Bone marrow (tissue), 2 donors: Measurements from ENCODE around the gene GATAD2A.
A peak's percentile ranks its signal among the peaks of the same experiment; 100 is the strongest.
"Not testable (repeated sequence)": the region's sequence is repeated elsewhere in the genome, so short reads cannot be mapped to it uniquely, and the experiment has no call there.

ENCODE experiments used
- DNase-seq, 2 donors: peaks; one replicate each; lab custom pipeline; 2025; lab: John Stamatoyannopoulos, UW

The GATAD2A gene

DNA sequence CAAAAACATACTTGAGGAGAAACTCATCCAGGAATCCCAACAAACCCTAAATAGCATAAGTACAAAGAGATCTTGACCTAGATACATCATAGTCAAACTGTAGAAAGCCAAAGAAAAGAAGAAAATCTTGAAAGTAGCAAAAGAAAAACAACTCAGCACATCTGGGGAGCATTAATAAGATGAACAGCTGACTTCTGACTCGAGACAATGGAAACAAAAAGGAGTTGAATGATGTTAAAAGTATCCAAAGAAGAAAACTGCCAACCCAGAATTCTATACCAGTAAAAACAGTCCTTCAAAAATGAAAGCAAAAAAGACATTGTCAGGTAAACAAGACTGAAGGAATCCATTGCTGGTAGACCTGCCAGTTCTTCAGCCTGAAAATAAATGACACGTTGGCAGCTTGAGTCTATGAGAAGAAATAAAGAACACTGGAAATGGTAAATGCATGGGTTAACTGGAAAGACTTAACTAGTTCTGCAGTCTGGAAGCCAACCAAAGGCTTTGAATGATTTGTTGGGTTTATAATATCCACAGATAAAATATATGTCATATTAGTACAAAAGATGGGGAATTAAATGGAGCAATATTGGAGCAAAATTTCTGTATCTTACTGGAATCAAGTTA lies 63.1 kb downstream of the GATAD2A start:
- DNase-seq = no peak

GRCh38 chr19:19470579-19470978 lies 65.1 kb downstream of the GATAD2A start:
- no peak for DNase-seq

- DNase-seq = no peak
Observed at GRCh38 chr19:19471682-19472081, 66.2 kb downstream of the GATAD2A start.

DNA sequence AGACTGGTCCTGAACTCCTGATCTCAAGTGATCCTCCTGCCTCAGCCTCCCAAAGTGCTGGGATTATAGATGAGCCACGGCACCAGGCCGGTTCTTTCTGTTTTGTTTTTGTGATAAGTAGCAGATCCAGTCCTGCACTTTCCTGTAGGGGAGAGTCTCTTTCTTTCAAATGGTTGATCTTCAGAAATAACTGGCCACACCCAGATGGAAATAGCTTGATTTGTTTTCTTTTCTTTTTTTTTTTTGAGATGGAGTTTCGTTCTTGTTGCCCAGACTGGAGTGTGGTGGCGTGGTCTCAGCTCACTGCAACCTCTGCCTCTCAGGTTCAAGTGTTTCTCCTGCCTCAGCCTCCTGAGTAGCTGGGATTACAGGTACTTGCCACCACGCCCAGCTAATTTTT lies 66.6 kb downstream of the GATAD2A start:
- not testable (repeated sequence) for DNase-seq

- DNase-seq = no peak
Observed at GRCh38 chr19:19475015-19475765, 69.7 kb downstream of the GATAD2A start.

DNA sequence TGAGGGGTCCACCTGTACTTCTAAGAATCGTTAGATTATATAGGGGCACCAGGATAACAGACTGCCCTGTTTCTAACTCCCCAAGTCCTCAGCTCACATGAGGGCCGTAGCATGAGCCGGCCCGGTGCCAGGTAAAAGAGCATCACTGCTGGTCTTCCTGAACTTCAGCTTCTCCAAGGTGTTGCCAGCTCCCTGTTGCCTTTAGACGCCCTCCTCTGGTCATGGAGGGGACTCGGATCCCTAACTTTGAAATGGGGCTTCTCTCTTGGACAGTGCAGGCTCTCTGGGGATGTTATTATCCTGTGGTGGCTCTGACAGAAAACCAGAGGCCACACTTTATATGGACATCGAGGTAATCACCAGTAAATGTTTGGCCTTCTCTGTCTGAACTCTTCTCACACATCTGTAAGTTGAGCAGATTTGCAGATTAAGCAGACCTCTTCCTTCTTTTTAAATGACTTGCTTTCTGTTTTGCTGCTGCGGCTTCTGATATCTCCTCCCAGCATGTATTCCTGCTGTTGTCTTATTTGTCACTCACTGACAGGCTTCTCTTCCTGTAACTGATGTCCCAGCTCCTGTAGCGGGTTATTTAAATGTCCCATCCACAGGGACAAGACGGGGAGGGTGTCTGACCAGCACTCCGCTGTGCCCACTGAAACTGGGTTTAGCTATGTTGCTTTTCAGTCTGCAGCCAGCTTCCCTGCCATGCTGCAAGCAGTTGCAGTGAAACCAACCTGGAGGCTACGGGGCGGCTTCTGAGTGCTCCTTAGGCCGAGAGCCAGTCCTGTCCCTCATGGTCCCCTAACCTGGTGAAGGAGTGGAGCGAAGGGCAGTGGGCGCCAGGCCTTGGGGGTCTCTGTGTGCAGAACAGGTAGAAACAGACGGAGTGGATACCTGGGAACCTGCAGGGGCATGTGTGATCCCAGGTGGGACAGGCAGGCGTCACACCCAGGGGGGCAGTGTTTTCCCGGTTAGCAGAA lies 70.7 kb downstream of the GATAD2A start:
- DNase-seq = peak in 1 of 2 donors; percentile 55

GRCh38 chr19:19477705-19478383 lies 72.4 kb downstream of the GATAD2A start:
- DNase-seq = no peak

- DNase-seq = no peak
Observed at GRCh38 chr19:19480688-19481087, 75.2 kb downstream of the GATAD2A start.

DNA sequence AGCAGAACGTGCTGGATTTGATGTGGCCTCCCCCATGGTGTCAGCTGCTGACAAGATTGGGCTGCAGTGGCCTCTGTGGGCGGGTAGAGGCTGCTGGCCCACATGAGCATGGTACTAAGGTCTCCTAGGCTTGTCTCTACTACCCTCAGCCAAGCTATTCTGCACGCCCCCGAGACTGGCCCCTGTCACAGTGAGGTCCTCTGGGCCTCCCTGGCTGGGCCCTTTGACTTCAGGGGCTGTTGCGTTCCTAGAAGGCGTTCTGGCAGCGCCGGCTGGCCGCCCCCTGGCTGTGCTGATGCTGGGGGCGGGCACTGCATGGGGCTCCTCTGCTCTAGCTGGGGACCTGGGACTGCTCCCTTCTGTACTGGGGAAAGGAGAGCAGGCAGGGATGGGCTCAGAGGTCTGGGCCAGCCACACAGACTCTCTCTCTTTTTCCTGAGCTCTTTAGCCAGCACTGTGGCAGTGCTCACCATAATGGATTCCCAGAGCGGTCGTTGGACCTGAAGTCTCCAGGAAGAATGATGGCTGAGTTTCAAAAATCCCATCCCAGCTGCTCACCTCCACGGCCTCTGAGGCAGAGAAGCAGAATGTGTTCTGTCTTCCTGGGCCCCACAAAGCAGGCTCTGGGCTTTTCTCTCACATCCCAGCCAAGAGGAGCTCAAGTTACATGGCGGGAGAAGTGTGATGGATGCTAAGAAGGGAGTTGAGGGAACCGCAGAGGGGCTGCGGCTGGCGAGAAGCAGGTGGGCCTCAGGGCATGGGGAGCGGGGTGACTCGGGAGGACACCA lies 77.5 kb downstream of the GATAD2A start:
- no peak for DNase-seq

- no peak for DNase-seq
Observed at GRCh38 chr19:19485161-19485997, 79.9 kb downstream of the GATAD2A start.

DNA sequence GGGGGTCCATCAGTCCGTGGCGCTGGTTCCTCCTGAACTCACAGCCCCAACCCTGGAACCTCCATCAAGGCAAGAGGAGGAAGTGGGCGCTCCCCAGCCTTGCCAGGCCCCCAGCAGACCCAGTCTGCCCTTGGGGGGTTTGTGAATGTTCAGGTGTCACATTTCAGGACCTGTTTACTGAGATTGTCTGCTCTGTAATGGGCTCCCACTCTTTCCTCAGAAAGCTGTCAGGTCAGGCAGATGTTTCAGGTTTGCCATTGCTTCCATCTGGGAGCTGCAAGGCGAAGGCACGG lies 80.5 kb downstream of the GATAD2A start:
- no peak for DNase-seq

DNA sequence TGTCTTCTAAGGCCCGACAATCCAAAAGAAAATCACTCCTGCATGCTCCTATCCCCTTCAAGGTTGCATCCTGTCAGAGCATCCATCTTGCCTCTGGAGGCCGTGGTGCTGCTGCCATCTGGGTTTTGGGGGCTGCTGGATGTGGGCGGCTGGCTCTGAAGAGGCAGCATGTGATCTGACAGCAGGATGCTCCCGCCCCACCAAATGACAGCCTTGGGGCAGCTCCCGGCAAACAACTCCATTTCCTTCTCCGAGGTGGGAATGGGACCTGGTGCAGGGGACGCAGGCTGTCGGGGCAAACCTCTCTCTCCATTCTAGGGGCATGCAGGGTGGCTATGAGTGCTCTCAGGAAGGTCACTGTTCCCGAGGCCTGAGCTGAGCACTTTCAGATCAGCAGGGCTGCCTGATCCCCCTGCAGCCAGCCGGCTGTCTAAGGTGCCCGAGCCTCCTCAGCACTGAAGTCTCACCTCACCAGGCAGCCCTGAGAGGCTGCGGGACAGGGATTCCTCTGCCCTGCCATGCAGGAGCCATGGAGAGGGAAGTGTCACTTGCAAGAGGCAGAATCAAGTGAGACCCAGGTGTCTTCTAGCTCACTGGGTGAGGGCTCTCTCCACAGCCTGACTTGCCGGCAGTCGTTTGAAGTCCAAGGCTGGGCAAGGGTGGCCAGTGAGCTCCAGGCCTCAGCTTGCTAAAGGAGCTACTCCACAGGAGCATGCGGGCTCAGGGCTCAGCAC lies 81.0 kb downstream of the GATAD2A start:
- no peak for DNase-seq

DNA sequence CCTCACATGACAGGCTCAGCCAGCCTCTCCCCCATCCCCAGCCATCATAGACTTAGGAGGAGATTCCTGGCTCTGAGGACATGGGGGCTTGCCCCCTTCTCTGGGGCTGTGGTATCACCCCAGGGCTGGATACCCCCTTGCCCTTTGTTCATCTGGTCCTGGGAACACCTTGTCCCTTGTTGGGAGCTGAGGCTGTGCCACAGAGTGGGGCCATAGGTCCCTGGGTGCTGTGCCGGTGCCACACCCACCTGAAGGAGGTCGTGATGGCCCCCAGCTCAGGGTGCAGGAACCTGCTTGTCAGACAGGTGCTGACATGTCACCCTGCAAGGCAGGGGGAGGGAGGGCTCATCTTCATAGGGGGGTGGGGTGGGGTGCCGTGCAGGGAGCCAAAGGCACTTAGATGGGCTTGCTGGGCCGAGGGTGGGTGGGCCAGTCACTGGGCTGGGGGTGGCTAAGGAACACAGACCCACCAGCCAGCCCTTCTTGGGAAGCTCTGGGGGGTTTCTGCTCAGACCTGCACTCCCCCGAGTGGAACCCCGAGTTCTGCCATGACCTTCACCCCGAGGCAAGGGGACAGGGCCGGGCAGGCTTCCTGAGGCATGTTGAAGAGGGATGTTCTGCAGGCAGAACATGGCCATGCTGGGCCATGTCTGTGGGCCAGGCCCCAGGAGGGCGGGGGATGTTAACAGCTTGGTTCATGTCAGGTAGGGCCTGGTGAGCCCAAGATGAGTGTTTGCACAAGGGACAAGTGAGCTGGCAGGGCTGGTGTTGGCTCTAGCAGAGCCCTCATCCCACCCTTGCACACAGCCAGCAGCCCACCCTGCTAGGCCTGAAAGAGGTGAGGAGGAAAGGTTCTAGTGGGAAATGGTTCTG lies 81.8 kb downstream of the GATAD2A start:
- no peak for DNase-seq

- no peak for DNase-seq
Observed at GRCh38 chr19:19487950-19488874, 82.7 kb downstream of the GATAD2A start.

GRCh38 chr19:19488875-19489690 lies 83.6 kb downstream of the GATAD2A start:
- peak; percentile 59 to 62 for DNase-seq

- DNase-seq = no peak
Observed at GRCh38 chr19:19489804-19490204, 84.3 kb downstream of the GATAD2A start.
